Transverse colon (tissue), 4 donors: Measurements from ENCODE around the gene CADM4. TPM values are rescaled to one million over a fixed set of nuclear protein-coding genes. Genes with fewer than 3 reads are reported as not detected.
"Not testable (repeated sequence)": the region's sequence is repeated elsewhere in the genome, so short reads cannot be mapped to it uniquely, and the experiment has no call there.

ENCODE experiments used
- DNase-seq: peaks from one replicate; pipeline ENCODE4 v3.0.0-alpha.2; 2019
- H3K27ac ChIP-seq, 4 donors: fragments of 200-600 bp; sonication (generic); 2 replicates each; pipeline ENCODE4 v1.5.1; 2016 to 2018; ENCODE audit warnings: inconsistent platforms in 4 of 4
- H3K27me3 ChIP-seq: fragments of 200-600 bp; sonication (generic); 2 replicates; pipeline ENCODE4 v1.5.1; 2017; ENCODE audit warnings: inconsistent platforms
- H3K36me3 ChIP-seq, 4 donors: fragments of 200-600 bp; sonication (generic); 2 replicates each; pipeline ENCODE4 v1.5.1; 2017 to 2019; ENCODE audit warnings: inconsistent platforms in 4 of 4
- H3K4me1 ChIP-seq, 4 donors: fragments of 200-600 bp; sonication (generic); 2 replicates each; pipeline ENCODE4 v1.5.1; 2017 to 2020; ENCODE audit warnings: inconsistent platforms in 4 of 4
- H3K4me3 ChIP-seq, 4 donors: fragments of 200-600 bp; sonication (generic); 1 replicate in 1 of 4; 2 replicates in 3 of 4; pipeline versions ENCODE4 v1.5.1 to v1.6.1; 2017 to 2019; ENCODE audit warnings: inconsistent platforms in 4 of 4
- H3K9me3 ChIP-seq, 2 donors: fragments of 200-600 bp; sonication (generic); 2 replicates each; pipeline ENCODE4 v1.5.1; 2017 to 2019; ENCODE audit warnings: inconsistent platforms in 2 of 2
- CTCF ChIP-seq, 5 experiments: fragments of 200-600 bp in 3 of 5; fragments of 450-650 bp in 2 of 5; sonication (generic) in 3 of 5; IDR thresholded peaks; 1 replicate in 2 of 5; 2 replicates in 3 of 5; pipeline ENCODE4 v1.5.1; 2016 to 2017; ENCODE audit warnings: antibody characterized with exemption in 5 of 5, inconsistent platforms in 3 of 5, mild to moderate bottlenecking in 2 of 5, moderate library complexity in 1 of 5
- EP300 ChIP-seq: sonication (generic); formaldehyde crosslinking; IDR thresholded peaks from one replicate; pipeline ENCODE4 v1.6.1; 2017; ENCODE audit warnings: antibody characterized with exemption, low read depth
- POLR2A ChIP-seq: fragments of 450-650 bp; IDR thresholded peaks from one replicate; pipeline ENCODE4 v1.6.1; 2016; ENCODE audit warnings: antibody characterized with exemption, mild to moderate bottlenecking, moderate library complexity
- POLR2AphosphoS5 ChIP-seq, 3 donors: sonication (generic); formaldehyde crosslinking; IDR thresholded peaks; one replicate each; pipeline ENCODE4 v1.6.1; 2016; ENCODE audit warnings: antibody characterized with exemption in 3 of 3
- WGBS, 2 donors: methylation state at CpG; one replicate each; pipeline ENCODE4 v1.1.5; 2018; ENCODE audit warnings: low coverage in 1 of 2; 5-methylcytosine and 5-hydroxymethylcytosine counted together
- in situ Hi-C, 4 donors: fragments of 200-750 bp; cut with MboI; loops; one replicate each; pipeline versions ENCODE4 v1.15.0 to v1.15.1; 2017; ENCODE audit warnings: low sequenced_read_pairs in 3 of 4, low pct_ligation_motif_present in 1 of 4, low pct_unique_long_range_greater_than_20kb in 1 of 4
- intact Hi-C: fragments of 100-400 bp; cut with DNase I; formaldehyde crosslinking; loops from one replicate; pipeline ENCODE4 v1.15.1; 2023; ENCODE audit warnings: low total_unique reads
- total RNA-seq, 4 donors: library from RNA; depleted of rRNA; stranded (reverse); fragments of >200 nt; gene quantifications; one replicate each; pipeline ENCODE4 v1.1.0, GENCODE V29; 2016

Gene CADM4
- total RNA-seq, 4 donors from 2014 or later: 2.5 to 4.0 (median 3.7) TPM; not detected in 1

- DNase-seq: no peak
These were observed 3.4 kb downstream of the CADM4 start for GRCh38 chr19:43636121-43636683.

GRCh38 chr19:43635561-43635940, 4.1 kb downstream of the CADM4 start:
- H3K27me3 ChIP-seq: peaks cover 40% of the 10 kb centered on the region
- in situ Hi-C loops, H3K9me3 ChIP-seq, H3K36me3 ChIP-seq, intact Hi-C loops, DNase-seq, H3K4me3 ChIP-seq: not testable (repeated sequence)
- peaks cover 5 to 13% (median 10%) of the 10 kb centered on the region in 4 donors for H3K4me1 ChIP-seq
- H3K27ac ChIP-seq: peak overlapping the region in 3 of 4 donors; percentile 16 to 35 (median 35)
- WGBS, 2 donors: 58 to 70% methylated on average over 2 of the region's 2 CpGs

More at GRCh38 chr19:43636121-43636683, 3.4 kb downstream of the CADM4 start:
- no peak for TF ChIP-seq CTCF (IDR thresholded peaks at IDR 0.05)
- TF ChIP-seq EP300: no peak
- no peak for TF ChIP-seq POLR2AphosphoS5 (IDR thresholded peaks at IDR 0.05)
- no peak for TF ChIP-seq POLR2A
- in situ Hi-C loops (no loop called here), intact Hi-C loops (no loop called here)
- Histone ChIP-seq H3K36me3 (no peaks in the 10 kb centered on the region), H3K9me3 (no peaks in the 10 kb centered on the region), H3K4me3 (no peak overlapping the region), H3K4me1 (peaks cover 6 to 14% (median 10%) of the 10 kb centered on the region in 4 donors), H3K27ac (peak overlapping the region in 2 of 4 donors; percentile 16 to 35), H3K27me3 (peaks cover 42% of the 10 kb centered on the region)
- WGBS, 2 donors: 76% methylated on average over 14 of the region's 14 CpGs; no CpG with 5 or more reads in 1 of the 2 donors

GRCh38 chr19:43634872-43635560, 4.6 kb downstream of the CADM4 start:
- H3K9me3 ChIP-seq: no peaks in the 10 kb centered on the region
- peaks cover 37% of the 10 kb centered on the region for H3K27me3 ChIP-seq
- no peak for DNase-seq
- intact Hi-C loops (no loop called here), in situ Hi-C loops (no loop called here)
- H3K4me1 ChIP-seq: peaks cover 0 to 7% (median 4%) of the 10 kb centered on the region in 4 donors
- peak overlapping the region in 3 of 4 donors; percentile 29 to 35 (median 35) for H3K27ac ChIP-seq
- H3K4me3 ChIP-seq: peak overlapping the region in 1 of 4 donors; percentile 4
- no peaks in the 10 kb centered on the region for H3K36me3 ChIP-seq
- no peak for TF ChIP-seq POLR2AphosphoS5 (IDR thresholded peaks at IDR 0.05)
- no peak for TF ChIP-seq EP300
- no peak for TF ChIP-seq POLR2A
- TF ChIP-seq CTCF (IDR thresholded peaks at IDR 0.05): no peak
- WGBS, 2 donors: 44% methylated on average over 17 of the region's 17 CpGs; no CpG with 5 or more reads in 1 of the 2 donors

GRCh38 chr19:43634506-43634871, 5.2 kb downstream of the CADM4 start:
- in situ Hi-C loops (no loop called here), intact Hi-C loops (no loop called here)
- no peak for DNase-seq
- Histone ChIP-seq H3K4me3 (peak overlapping the region in 1 of 4 donors; percentile 4), H3K36me3 (no peaks in the 10 kb centered on the region), H3K9me3 (no peaks in the 10 kb centered on the region), H3K27ac (peak overlapping the region in 2 of 4 donors; percentile 29 to 35), H3K27me3 (peaks cover 37% of the 10 kb centered on the region), H3K4me1 (peaks cover 0 to 5% (median 2%) of the 10 kb centered on the region in 4 donors)
- TF ChIP-seq POLR2A (no peak), POLR2AphosphoS5 (IDR thresholded peaks at IDR 0.05) (no peak), CTCF (IDR thresholded peaks at IDR 0.05) (no peak), EP300 (no peak)
- 66% methylated on average over 5 of the region's 5 CpGs; no CpG with 5 or more reads in 1 of the 2 donors for WGBS, 2 donors
